HepG2 (cell line): ENCODE data around the gene RHBDF2. TPM values are rescaled to one million over a fixed set of nuclear protein-coding genes. Genes with fewer than 3 reads are reported as not detected.

ENCODE experiments used
- FOXP1 ChIP-seq, 2 experiments: fragments of 450-650 bp in 1 of 2; IDR thresholded peaks; 2 replicates each; pipeline ENCODE4 v1.6.1; 2017 to 2018; ENCODE audit warnings: antibody characterized with exemption in 1 of 2
- HMGXB4 ChIP-seq, 2 experiments: sonication (generic) in 1 of 2; formaldehyde crosslinking in 1 of 2; IDR thresholded peaks; 2 replicates each; pipeline versions ENCODE4 v1.4.0 to v1.6.1; 2018 to 2020; ENCODE audit warnings: missing genetic modification reagents in 2 of 2, borderline replicate concordance in 1 of 2, low read depth in 1 of 2, mild to moderate bottlenecking in 1 of 2, missing biosample characterization in 1 of 2
- JUNB ChIP-seq: sonication (generic); formaldehyde crosslinking; IDR thresholded peaks from 2 replicates; pipeline ENCODE4 v1.8.0; 2022; ENCODE audit warnings: missing genetic modification reagents, mild to moderate bottlenecking, borderline replicate concordance
- PHB2 ChIP-seq: fragments of 450-650 bp; IDR thresholded peaks from 2 replicates; pipeline ENCODE4 v1.6.1; 2018; ENCODE audit not compliant: partially characterized antibody
- SNAI1 ChIP-seq: sonication (generic); formaldehyde crosslinking; IDR thresholded peaks from 2 replicates; pipeline ENCODE4 v1.5.0; 2020; ENCODE audit warnings: mild to moderate bottlenecking, missing genetic modification reagents, borderline replicate concordance
- SSRP1 ChIP-seq: IDR thresholded peaks from 2 replicates; pipeline ENCODE4 v1.6.1; 2016; ENCODE audit warnings: control low read depth
- ZBTB10 ChIP-seq: sonication (generic); formaldehyde crosslinking; IDR thresholded peaks from 2 replicates; pipeline ENCODE4 v1.4.0; 2020; ENCODE audit warnings: missing genetic modification reagents, borderline replicate concordance
- ZBTB2 ChIP-seq: sonication (generic); formaldehyde crosslinking; IDR thresholded peaks from 2 replicates; pipeline ENCODE4 v1.8.0; 2022; ENCODE audit warnings: low read depth, missing genetic modification reagents
- ZBTB7A ChIP-seq: sonication (generic); formaldehyde crosslinking; IDR thresholded peaks from 2 replicates; pipeline ENCODE4 v1.8.0; 2022; ENCODE audit warnings: mild to moderate bottlenecking, missing genetic modification reagents
- ZMYM3 ChIP-seq: sonication (generic); formaldehyde crosslinking; IDR thresholded peaks from 2 replicates; pipeline ENCODE4 v1.5.1; 2020; ENCODE audit warnings: mild to moderate bottlenecking, missing genetic modification reagents
- ZNF10 ChIP-seq: sonication (generic); formaldehyde crosslinking; IDR thresholded peaks from 2 replicates; pipeline ENCODE4 v1.4.0; 2020; ENCODE audit warnings: mild to moderate bottlenecking, low read depth, missing genetic modification reagents, borderline replicate concordance
- ZNF282 ChIP-seq: fragments of 450-650 bp; IDR thresholded peaks from 2 replicates; pipeline ENCODE4 v1.6.1; 2018; ENCODE audit not compliant: partially characterized antibody
- ZNF501 ChIP-seq: sonication (generic); formaldehyde crosslinking; IDR thresholded peaks from 2 replicates; pipeline ENCODE4 v1.5.1; 2020; ENCODE audit warnings: mild to moderate bottlenecking, moderate library complexity, missing genetic modification reagents
- ZNF562 ChIP-seq: sonication (generic); formaldehyde crosslinking; IDR thresholded peaks from 2 replicates; pipeline ENCODE4 v1.8.0; 2022; ENCODE audit warnings: missing genetic modification reagents, borderline replicate concordance
- ZNF761 ChIP-seq: sonication (generic); formaldehyde crosslinking; conservative IDR thresholded peaks from 2 replicates; pipeline ENCODE4 v1.4.0; 2020; ENCODE audit warnings: mild to moderate bottlenecking, missing genetic modification reagents
- polyA plus RNA-seq, 8 experiments: library from polyadenylated mRNA; depleted of rRNA in 3 of 8; stranded (reverse) in 7 of 8; unstranded in 1 of 8; fragments of >200 nt; fragmentation: Illumina TruSeq in 4 of 8; extraction: Trizol in 4 of 8; gene quantifications; 2 replicates each; pipeline versions ENCODE4 v1.2.1 to v1.2.3, GENCODE V29; 2011 to 2016; ENCODE audit warnings: low read depth in 4 of 8, missing spikeins in 1 of 8, mixed read lengths in 1 of 8; ENCODE audit not compliant: insufficient read depth in 1 of 8
- total RNA-seq, 5 experiments: library from RNA; depleted of rRNA; stranded (reverse); fragments of >200 nt; fragmentation: Illumina TruSeq; extraction: Trizol; gene quantifications; 2 replicates each; pipeline ENCODE4 v1.2.3, GENCODE V29; 2016; ENCODE audit warnings: low read depth in 1 of 5
- TF ChIP-seq, protein P1 (sequence below): IDR thresholded peaks from 2 replicates; pipeline ENCODE4 v1.6.1; 2018; ENCODE audit warnings: missing genetic modification reagents
- TF ChIP-seq, protein P2 (sequence below): IDR thresholded peaks from 2 replicates; pipeline ENCODE4 v1.6.1; 2016; ENCODE audit warnings: missing biosample characterization, missing genetic modification reagents, low read depth
- TF ChIP-seq, protein P3 (sequence below): fragments of 450-650 bp; IDR thresholded peaks from 2 replicates; pipeline ENCODE4 v1.6.1; 2016

The RHBDF2 gene
- total and polyA plus RNA-seq, 2 of the 13 experiments (the other 11 are each of a cell fraction or from before 2014, with no cell fraction given): 7.8 to 24.2 TPM

DNA sequence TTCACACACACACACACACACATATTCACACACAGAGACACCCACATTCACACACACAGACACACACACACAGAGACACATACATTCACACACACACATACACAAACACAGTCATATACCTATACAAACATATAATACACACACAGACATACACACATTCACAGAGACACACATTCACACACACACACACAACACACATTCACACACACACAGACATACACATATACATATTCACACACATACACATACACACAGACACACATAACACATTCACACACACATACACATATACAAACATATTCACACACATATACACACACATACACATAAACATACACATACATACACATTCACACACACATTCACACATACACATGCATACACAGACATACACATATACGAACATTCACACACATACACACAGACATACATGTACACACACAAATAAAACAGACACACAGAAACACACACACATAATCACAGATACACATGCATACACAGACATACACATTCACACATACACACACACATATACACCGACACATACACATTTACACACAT, 46.5 kb upstream of the RHBDF2 start (continued):
- TF ChIP-seq, protein P1, sequence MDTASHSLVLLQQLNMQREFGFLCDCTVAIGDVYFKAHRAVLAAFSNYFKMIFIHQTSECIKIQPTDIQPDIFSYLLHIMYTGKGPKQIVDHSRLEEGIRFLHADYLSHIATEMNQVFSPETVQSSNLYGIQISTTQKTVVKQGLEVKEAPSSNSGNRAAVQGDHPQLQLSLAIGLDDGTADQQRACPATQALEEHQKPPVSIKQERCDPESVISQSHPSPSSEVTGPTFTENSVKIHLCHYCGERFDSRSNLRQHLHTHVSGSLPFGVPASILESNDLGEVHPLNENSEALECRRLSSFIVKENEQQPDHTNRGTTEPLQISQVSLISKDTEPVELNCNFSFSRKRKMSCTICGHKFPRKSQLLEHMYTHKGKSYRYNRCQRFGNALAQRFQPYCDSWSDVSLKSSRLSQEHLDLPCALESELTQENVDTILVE (CRISPR knock-in tag): no peak
- peak; percentile 67; the same call in 1 of the 2 replicates for TF ChIP-seq FOXP1 (IDR thresholded peaks at IDR 0.05)
- TF ChIP-seq FOXP1 (CRISPR knock-in tag; IDR thresholded peaks at IDR 0.05): no peak
- no peak for TF ChIP-seq ZNF501
- no peak for TF ChIP-seq ZBTB10
- 0 out of 2 replicates have a peak, but pooled peaks have one; percentile 56 for TF ChIP-seq ZBTB7A
- no peak for TF ChIP-seq ZNF562 (CRISPR knock-in tag)
- TF ChIP-seq HMGXB4 (CRISPR knock-in tag; IDR thresholded peaks at IDR 0.05; ENCODE audit: borderline replicate concordance in 1 of 2, low read depth in 1 of 2): peak in 1 of 2 experiments; percentile 39; a peak in 1 of 4 replicates
- no peak for TF ChIP-seq ZNF10 (CRISPR knock-in tag)
- 0 out of 2 replicates have a peak, but pooled peaks have one; percentile 33 for TF ChIP-seq ZBTB2
- TF ChIP-seq, protein P2, sequence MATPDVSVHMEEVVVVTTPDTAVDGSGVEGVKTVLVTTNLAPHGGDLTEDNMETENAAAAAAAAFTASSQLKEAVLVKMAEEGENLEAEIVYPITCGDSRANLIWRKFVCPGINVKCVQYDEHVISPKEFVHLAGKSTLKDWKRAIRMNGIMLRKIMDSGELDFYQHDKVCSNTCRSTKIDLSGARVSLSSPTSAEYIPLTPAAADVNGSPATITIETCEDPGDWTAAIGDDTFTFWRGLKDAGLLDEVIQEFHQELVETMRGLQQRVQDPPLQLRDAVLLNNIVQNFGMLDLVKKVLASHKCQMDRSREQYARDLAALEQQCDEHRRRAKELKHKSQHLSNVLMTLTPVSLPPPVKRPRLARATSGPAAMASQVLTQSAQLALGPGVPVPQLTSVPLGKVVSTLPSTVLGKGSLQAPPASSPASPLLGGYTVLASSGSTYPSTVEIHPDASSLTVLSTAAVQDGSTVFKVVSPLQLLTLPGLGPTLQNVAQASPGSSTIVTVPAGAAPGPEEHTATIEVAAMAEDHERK: no peak
- TF ChIP-seq, protein P3, sequence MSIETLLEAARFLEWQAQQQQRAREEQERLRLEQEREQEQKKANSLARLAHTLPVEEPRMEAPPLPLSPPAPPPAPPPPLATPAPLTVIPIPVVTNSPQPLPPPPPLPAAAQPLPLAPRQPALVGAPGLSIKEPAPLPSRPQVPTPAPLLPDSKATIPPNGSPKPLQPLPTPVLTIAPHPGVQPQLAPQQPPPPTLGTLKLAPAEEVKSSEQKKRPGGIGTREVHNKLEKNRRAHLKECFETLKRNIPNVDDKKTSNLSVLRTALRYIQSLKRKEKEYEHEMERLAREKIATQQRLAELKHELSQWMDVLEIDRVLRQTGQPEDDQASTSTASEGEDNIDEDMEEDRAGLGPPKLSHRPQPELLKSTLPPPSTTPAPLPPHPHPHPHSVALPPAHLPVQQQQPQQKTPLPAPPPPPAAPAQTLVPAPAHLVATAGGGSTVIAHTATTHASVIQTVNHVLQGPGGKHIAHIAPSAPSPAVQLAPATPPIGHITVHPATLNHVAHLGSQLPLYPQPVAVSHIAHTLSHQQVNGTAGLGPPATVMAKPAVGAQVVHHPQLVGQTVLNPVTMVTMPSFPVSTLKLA: peak; percentile 29; the same call in 1 of the 2 replicates
- TF ChIP-seq SNAI1 (CRISPR knock-in tag): no peak
- peak; percentile 79 for TF ChIP-seq JUNB (CRISPR knock-in tag)
- TF ChIP-seq ZNF282: peak; percentile 93
- TF ChIP-seq ZNF761 (CRISPR knock-in tag): no peak
- TF ChIP-seq SSRP1: peak; percentile 67; the same call in 1 of the 2 replicates
- TF ChIP-seq ZMYM3 (CRISPR knock-in tag): no peak
- TF ChIP-seq PHB2: peak; percentile 99
